Central memory CD4-positive, alpha-beta T cell (primary cell): ENCODE results near the gene SEMA3B.
A peak's percentile ranks its signal among the peaks of the same experiment; 100 is the strongest.
"Not testable (repeated sequence)": the region's sequence is repeated elsewhere in the genome, so short reads cannot be mapped to it uniquely, and the experiment has no call there.

Source experiments
- DNase-seq: peaks from one replicate; pipeline ENCODE4 v3.0.0; 2022

Gene SEMA3B

DNA sequence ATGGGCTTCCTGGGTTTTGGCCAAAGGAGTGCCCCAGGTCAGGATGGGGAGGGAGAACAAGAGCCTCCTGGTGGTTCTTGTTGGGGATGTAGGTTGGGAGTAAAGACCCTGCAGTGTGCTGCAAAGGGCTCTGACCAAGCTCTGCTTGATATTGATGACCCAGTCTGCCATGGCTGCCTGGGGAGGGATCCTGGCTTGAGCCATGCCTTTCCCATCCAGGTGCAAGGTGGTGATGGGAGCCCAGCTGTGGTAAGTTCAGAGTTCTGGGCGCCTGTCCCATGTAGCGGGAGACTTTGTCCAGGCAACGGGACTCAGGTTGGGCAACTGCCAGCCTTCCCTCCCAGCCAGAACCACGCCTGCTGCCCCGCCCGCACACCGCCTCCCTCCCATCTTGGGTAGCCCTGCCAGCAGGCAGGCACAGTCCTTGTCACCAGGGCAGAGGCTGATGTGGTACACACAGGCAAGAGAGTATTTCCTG, 30.4 kb upstream of the SEMA3B start:
- no peak for DNase-seq

GRCh38 chr3:50239649-50240048, 29.3 kb upstream of the SEMA3B start:
- no peak for DNase-seq

GRCh38 chr3:50241163-50241562, 27.8 kb upstream of the SEMA3B start:
- DNase-seq, result no peak

DNA sequence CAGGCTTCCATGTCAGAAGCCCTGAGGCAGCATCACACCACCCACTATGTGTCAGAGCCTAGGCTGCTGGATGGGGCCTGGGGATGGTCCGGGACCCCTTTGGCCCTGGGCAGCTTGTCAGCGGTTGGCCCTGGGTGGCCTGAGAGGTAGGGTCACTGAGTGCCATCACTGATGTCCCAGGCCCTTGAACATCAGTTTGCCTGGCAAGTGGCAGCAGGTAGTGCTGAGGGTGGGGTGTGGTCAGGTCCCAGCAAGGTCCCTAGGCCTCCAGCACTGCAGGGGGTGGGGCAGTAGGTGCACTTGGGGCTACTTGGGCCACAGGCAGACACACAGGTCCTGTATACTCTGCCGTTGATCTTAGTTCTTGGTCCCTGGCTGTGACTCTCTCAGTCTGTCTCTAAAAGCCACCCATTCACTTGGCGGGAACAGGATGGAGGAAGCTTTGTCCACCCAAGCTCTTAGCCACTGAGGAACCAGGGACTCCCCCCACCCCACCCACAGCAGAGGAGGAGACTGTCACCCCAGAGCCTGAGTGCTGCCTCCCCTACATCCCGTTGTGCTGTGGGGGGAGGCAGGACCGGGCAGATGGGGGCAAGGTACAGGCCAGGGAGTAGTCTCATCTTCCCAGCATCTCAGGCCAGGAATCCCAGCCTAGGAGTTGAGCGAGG, 27.1 kb upstream of the SEMA3B start:
- no peak for DNase-seq

DNA sequence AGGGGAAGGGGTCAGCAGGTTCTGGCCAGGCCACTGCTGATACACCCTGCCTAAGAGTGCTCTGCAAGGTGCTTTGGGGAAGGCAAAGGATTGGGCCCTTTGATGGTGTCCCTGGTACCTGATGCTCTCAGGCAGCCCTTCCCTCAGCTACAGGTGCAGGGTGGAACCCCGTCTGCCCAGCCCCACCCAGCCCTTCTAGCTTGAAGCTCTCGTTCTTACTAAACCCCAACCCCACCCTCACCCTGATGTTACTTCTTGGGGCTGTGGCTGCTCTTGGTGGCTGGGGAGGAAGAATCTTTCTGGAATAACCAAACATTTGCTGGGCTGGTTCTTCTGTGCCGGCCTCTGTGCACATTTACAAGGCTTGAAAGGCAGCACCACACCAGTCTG, 26.6 kb upstream of the SEMA3B start:
- no peak for DNase-seq

- DNase-seq, result no peak
Measured at GRCh38 chr3:50242851-50243542, 25.9 kb upstream of the SEMA3B start.

DNA sequence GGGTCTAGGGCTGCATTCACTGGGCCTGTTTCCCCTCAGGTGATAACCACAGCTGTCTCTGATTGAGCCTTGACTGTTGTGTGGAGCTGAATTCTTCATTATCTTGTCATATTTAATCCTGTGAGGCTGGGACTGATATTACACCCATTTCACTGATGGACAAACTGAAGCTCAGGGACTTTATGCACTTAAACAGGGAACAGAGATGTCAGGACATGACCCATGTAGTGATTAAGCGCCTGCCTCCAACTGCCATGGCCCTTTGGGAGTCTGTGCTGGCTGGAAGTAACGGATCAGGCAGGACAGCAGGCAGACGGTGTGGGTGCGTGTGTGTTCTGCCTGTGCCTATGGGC, 25.4 kb upstream of the SEMA3B start:
- DNase-seq, result no peak

GRCh38 chr3:50244813-50245212, 24.1 kb upstream of the SEMA3B start:
- DNase-seq, result not testable (repeated sequence)

- no peak for DNase-seq
Measured at GRCh38 chr3:50245251-50245745, 23.6 kb upstream of the SEMA3B start.

DNA sequence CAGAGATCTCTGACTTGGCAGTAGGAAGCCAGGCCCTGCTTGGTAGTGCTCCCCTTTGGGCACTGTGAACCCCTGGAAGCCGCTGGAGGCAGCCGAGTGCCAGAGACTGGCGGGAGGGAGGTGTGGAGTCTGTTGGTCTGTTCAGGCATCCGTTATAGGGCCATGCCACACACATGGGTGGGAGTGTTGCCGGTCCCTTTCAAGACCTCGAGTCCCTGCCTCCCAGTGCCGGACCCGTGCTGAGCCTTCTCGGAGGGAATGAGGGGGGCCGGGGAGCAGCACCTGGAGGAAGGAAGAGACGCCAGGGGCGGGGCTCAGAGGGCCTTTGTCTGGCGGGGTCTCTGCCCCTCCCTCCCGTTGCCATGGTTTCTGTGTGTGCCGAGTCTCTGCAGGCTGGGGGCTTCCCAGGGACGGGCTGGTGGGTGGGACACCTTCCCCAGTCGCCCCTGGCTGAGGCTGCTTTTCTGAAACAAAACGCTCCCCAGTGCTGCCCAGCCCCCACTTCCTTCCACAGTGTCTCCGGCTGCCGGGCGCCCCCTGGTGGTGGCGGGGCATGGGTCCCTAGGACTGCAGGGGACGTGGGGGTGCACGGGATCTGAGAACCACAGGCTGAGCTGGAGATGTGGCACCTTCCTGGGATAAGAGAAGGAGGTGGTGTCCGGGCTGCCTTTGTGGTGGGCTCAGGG, 23.0 kb upstream of the SEMA3B start:
- DNase-seq, result peak; percentile 90

DNA sequence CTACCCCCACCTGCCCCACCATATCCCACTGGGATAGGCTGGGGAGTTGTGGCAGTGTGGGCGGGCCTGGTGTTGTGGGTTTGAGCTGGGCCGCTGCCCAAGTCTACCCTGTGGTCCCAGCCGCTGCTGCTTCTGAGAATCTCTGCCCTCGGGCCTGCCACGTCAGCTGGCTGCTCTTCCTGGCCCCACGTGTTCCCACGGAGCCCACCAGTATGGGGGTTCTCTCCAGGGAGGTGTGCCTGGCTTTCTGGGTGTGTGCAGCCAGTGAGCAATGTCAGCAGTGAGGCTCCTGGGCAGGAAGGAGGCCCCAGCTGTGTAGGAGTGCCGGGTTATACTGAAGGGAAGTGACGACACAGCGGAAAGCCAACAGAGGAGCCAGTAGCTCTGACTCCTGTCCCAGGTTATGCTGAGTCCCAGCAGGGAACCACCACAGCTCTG, 22.4 kb upstream of the SEMA3B start:
- DNase-seq, result peak; percentile 81

DNA sequence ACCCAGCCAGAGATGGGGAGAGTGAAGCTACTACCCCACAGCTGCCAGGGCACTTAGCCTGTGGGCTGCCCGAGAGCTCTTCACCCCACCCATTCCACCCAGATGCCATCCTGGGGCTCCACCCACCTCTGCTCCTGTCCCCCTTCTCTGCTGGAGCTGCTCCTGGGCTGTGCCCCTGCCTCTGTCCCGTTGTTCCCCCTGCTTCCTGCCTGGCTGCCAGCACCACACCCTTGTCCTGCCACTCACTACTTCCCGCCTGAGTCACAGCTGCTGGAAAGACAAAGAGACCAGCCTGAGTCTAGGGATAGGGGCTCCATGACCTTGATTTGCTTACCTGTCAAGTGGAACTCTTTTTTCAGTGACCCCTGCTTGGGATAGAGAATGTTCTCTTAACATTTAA, 20.6 kb upstream of the SEMA3B start:
- no peak for DNase-seq

GRCh38 chr3:50249457-50249856, 19.5 kb upstream of the SEMA3B start:
- DNase-seq, result no peak

- no peak for DNase-seq
Measured at GRCh38 chr3:50250514-50250913, 18.4 kb upstream of the SEMA3B start.

DNA sequence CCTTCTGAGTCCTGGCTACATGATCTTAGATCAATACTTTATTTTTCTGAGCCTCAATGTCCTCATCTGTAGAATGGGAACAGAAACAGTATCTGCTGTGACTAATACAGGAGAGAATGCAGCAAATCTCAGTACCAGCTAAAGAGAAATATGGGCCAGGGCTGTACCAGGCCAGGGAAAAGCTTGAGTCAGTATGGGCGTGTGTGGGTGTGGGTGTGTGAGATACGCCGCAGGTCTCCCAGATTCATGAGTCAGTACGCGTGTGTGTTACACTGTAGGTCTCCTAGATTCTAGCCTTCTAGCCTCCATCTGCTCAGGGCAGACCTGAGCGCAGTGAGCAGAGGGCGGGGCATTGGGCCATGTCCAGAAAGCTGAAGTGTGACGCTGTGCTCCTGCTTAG, 17.7 kb upstream of the SEMA3B start:
- DNase-seq, result no peak

GRCh38 chr3:50254577-50255250, 14.2 kb upstream of the SEMA3B start:
- DNase-seq, result no peak

- DNase-seq, result no peak
Measured at GRCh38 chr3:50255251-50255615, 13.7 kb upstream of the SEMA3B start.

DNA sequence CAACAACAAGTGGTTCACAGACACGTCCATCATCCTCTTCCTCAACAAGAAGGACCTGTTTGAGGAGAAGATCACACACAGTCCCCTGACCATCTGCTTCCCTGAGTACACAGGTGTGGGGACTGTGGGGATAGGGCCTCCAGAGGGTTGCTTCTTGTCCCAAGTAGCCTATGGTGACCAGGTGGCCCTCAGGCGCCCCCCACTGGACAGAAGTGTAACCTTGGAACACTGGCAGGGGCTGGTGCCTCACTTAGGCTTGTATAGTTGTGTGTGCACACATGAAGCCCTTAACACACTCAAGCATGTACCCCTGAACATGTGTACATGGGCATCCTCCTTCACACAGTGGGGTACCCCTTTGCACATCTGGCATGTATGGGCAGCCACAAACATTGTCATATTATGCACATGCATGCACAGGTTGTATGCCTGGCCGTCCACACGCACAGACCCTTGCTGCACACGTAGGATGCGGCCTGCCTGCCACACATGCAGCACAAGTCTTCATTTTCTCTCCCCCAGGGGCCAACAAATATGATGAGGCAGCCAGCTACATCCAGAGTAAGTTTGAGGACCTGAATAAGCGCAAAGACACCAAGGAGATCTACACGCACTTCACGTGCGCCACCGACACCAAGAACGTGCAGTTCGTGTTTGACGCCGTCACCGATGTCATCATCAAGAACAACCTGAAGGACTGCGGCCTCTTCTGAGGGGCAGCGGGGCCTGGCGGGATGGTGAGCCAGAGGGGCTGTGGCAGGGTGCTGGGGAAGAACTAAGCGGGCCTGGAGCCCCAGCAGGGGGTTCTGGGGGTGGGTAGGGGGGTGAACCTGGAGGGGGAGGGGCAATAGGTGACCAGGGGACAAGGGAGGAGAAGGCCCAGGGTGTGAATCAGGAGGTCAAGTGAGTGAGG, 11.7 kb upstream of the SEMA3B start:
- DNase-seq, result no peak

DNA sequence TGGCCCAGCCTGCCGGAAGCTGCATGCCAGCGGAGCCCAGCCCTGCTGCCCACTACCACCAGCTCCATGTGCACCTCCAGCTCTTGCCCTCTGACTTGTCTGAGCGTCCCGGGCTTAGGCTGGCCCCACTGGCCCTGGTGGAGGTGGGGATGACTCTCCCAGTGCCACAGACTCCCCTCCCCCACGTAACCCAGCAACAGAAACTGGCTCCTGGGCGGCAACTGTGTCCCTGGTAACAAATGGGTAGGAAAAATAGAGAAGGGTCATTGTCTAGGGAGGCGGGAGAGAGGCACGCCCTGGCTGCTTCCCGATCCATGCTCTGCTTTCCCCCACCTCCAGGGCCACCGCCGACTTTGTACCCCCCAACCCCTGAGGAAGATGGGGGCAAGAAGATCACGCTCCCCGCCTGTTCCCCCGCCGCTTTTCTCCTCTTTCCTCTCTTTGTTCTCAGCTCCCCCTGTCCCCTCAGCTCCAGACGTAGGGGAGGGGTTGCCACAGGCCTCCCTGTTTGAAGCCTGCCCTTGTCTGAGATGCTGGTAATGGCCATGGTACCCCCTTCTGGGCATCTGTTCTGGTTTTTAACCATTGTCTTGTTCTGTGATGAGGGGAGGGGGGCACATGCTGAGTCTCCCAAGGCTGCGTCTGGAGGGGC, 10.8 kb upstream of the SEMA3B start:
- no peak for DNase-seq

DNA sequence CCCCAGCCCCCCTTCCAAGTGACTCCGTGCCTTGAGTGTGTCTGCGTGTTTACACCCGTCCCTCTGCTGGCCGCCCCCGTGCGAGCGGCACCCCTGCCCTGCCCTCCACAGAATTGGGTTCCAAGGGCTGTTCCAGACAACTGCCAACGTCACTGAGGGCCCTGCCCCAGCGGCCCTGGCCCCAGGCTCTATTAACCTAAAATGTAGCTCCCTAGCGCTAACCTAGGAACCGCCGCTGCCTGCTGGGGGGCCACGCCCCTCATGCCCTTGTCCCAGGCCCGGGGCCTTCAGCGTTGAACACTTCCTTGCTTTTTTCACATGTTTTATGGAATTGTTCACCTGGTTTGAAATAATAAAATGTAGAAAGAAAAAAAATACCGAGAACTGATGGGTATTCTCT, 10.0 kb upstream of the SEMA3B start:
- DNase-seq, result no peak

DNA sequence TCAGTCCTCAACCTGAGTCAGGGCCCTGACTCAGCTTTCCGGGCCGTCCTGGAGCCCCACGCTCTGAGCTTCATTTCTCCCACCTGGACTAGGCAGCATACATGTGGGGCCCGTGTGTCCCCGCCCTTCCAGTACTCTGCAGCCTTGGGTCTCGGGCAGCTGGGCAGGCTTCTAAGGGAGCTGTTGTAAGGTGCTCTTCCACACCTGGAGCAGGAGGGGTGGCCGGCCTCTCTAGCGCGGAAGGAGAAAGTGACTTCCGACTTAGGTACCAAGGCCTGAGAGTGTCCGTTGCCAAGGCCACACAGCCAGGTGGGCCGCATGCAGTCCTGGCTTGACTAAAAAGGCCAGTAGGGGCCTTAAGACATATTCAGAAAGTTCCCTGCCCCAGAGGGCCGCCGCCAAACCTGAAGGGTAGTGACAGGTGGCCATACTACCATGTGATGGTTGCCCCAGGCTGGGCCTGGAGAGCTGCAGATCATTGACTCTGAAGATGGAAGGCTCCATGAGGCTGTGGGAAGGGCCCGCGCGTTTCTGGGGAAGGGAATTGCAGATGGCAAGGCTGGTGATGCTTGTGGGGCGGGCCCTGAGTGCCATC, 9.4 kb upstream of the SEMA3B start:
- no peak for DNase-seq
